H9 (cell line): ENCODE data around the gene DDX39A. TPM values are rescaled to one million over a fixed set of nuclear protein-coding genes. Genes with fewer than 3 reads are reported as not detected.

Experiments
- DNase-seq: peaks from one replicate; pipeline ENCODE4 v3.0.0-alpha.2; 2017
- H2AFZ ChIP-seq: one replicate; pipeline ENCODE4 v1.6.1; 2013; ENCODE audit warnings: mild to moderate bottlenecking, low read length, control low read depth, moderate library complexity
- H2AK5ac ChIP-seq: 2 replicates; pipeline ENCODE4 v1.6.1; 2013; ENCODE audit warnings: low read length, control low read depth, mixed read lengths; ENCODE audit not compliant: insufficient read length
- H2BK120ac ChIP-seq: one replicate; pipeline ENCODE4 v1.6.1; 2013; ENCODE audit warnings: low read depth, mild to moderate bottlenecking, low read length, control low read depth, inconsistent platforms; ENCODE audit not compliant: poor library complexity, severe bottlenecking
- H2BK12ac ChIP-seq: 2 replicates; pipeline ENCODE4 v1.6.1; 2013; ENCODE audit warnings: low read length, control low read depth, mixed read lengths, low read depth; ENCODE audit not compliant: insufficient read length
- H2BK15ac ChIP-seq: 2 replicates; pipeline ENCODE4 v1.6.1; 2013; ENCODE audit warnings: low read depth, low read length, control low read depth
- H2BK20ac ChIP-seq: one replicate; pipeline ENCODE4 v1.6.1; 2013; ENCODE audit warnings: low read depth, mild to moderate bottlenecking, low read length, control low read depth, inconsistent platforms; ENCODE audit not compliant: poor library complexity, severe bottlenecking
- H2BK5ac ChIP-seq: 2 replicates; pipeline ENCODE4 v1.6.1; 2013; ENCODE audit warnings: low read length, control low read depth, mixed read lengths; ENCODE audit not compliant: insufficient read length
- H3K14ac ChIP-seq: 2 replicates; pipeline ENCODE4 v1.6.1; 2013; ENCODE audit warnings: low read length, control low read depth; ENCODE audit not compliant: insufficient read depth
- H3K18ac ChIP-seq: 2 replicates; pipeline ENCODE4 v1.6.1; 2013; ENCODE audit warnings: low read depth, mild to moderate bottlenecking, mixed read lengths, low read length, control low read depth; ENCODE audit not compliant: insufficient read length
- H3K23ac ChIP-seq: 2 replicates; pipeline ENCODE4 v1.6.1; 2013; ENCODE audit warnings: low read length, control low read depth, mixed read lengths, low read depth; ENCODE audit not compliant: insufficient read length
- H3K23me2 ChIP-seq: 2 replicates; pipeline ENCODE4 v1.6.1; 2013; ENCODE audit warnings: low read depth, mild to moderate bottlenecking, mixed read lengths, low read length, control low read depth; ENCODE audit not compliant: insufficient read length, poor library complexity, severe bottlenecking
- H3K27ac ChIP-seq: 2 replicates; pipeline ENCODE4 v1.5.1; 2013; ENCODE audit warnings: low read length, control low read depth, mixed read lengths, low read depth; ENCODE audit not compliant: insufficient read length
- H3K27me3 ChIP-seq: 2 replicates; pipeline ENCODE4 v1.6.1; 2013; ENCODE audit warnings: low read length, control low read depth, inconsistent platforms; ENCODE audit not compliant: insufficient read depth
- H3K4ac ChIP-seq: 2 replicates; pipeline ENCODE4 v1.6.1; 2013; ENCODE audit warnings: low read depth, mild to moderate bottlenecking, control low read depth, inconsistent platforms, low read length, moderate library complexity
- H3K4me1 ChIP-seq: 2 replicates; pipeline ENCODE4 v1.6.1; 2013; ENCODE audit warnings: low read length, control low read depth, inconsistent platforms; ENCODE audit not compliant: insufficient read depth
- H3K4me2 ChIP-seq: 2 replicates; pipeline ENCODE4 v1.6.1; 2013; ENCODE audit warnings: low read length, control low read depth, mixed read lengths; ENCODE audit not compliant: insufficient read length, insufficient read depth
- H3K56ac ChIP-seq: 2 replicates; pipeline ENCODE4 v1.6.1; 2013; ENCODE audit warnings: low read depth, mild to moderate bottlenecking, mixed read lengths, low read length, control low read depth; ENCODE audit not compliant: insufficient read length
- H3K79me1 ChIP-seq: 2 replicates; pipeline ENCODE4 v1.6.1; 2013; ENCODE audit warnings: low read depth, mild to moderate bottlenecking, moderate library complexity, low read length, control low read depth, inconsistent platforms; ENCODE audit not compliant: insufficient read depth, poor library complexity, severe bottlenecking
- H3K79me2 ChIP-seq: 2 replicates; pipeline ENCODE4 v1.6.1; 2013; ENCODE audit warnings: low read length, control low read depth, inconsistent platforms; ENCODE audit not compliant: insufficient read depth
- H3K9ac ChIP-seq: 2 replicates; pipeline ENCODE4 v1.6.1; 2013; ENCODE audit warnings: low read length, control low read depth, mixed read lengths; ENCODE audit not compliant: insufficient read length; ENCODE audit errors: extremely low read depth
- H3K9me3 ChIP-seq: one replicate; pipeline ENCODE4 v1.6.1; 2013; ENCODE audit warnings: low read depth, low read length, inconsistent platforms; ENCODE audit not compliant: control insufficient read depth
- H3T11ph ChIP-seq: one replicate; pipeline ENCODE4 v1.6.1; 2013; ENCODE audit warnings: mild to moderate bottlenecking, low read length, control low read depth, inconsistent platforms
- H4K20me1 ChIP-seq: one replicate; pipeline ENCODE4 v1.6.1; 2013; ENCODE audit not compliant: control insufficient read depth, insufficient read length, insufficient read depth
- H4K5ac ChIP-seq: 2 replicates; pipeline ENCODE4 v1.6.1; 2013; ENCODE audit warnings: low read depth, mild to moderate bottlenecking, mixed read lengths, low read length, control low read depth; ENCODE audit not compliant: insufficient read length
- H4K8ac ChIP-seq: replicated peaks from 2 replicates; pipeline ENCODE4 v1.6.1; 2013; ENCODE audit warnings: low read length, control low read depth, mixed read lengths, low read depth; ENCODE audit not compliant: insufficient read length
- H4K91ac ChIP-seq: 2 replicates; pipeline ENCODE4 v1.6.1; 2013; ENCODE audit warnings: low read depth, mild to moderate bottlenecking, moderate library complexity, mixed read lengths, low read length, control low read depth; ENCODE audit not compliant: insufficient read length
- H3K27ac Mint-ChIP-seq, 3 experiments: 2 replicates in 2 of 3; 3 replicates in 1 of 3; pipeline ENCODE4 v1.8.0; 2020 to 2021; ENCODE audit warnings: mixed read lengths in 3 of 3, mild to moderate bottlenecking in 1 of 3, moderate library complexity in 1 of 3
- H3K27me3 Mint-ChIP-seq: 2 replicates; pipeline ENCODE4 v1.8.0; 2021; ENCODE audit warnings: low read depth, mild to moderate bottlenecking, moderate library complexity, mixed read lengths
- H3K36me3 Mint-ChIP-seq, 3 experiments: 2 replicates in 2 of 3; 3 replicates in 1 of 3; pipeline ENCODE4 v1.8.0; 2020 to 2021; ENCODE audit warnings: low read depth in 3 of 3, mixed read lengths in 3 of 3; ENCODE audit not compliant: insufficient read depth in 1 of 3
- H3K4me1 Mint-ChIP-seq, 2 experiments: 2 replicates each; pipeline ENCODE4 v1.8.0; 2020; ENCODE audit warnings: mixed read lengths in 2 of 2
- H3K4me3 Mint-ChIP-seq, 2 experiments: 2 replicates in 1 of 2; 3 replicates in 1 of 2; pipeline ENCODE4 v1.8.0; 2020 to 2021; ENCODE audit warnings: mild to moderate bottlenecking in 2 of 2, mixed read lengths in 2 of 2, moderate library complexity in 1 of 2
- H3K9me3 Mint-ChIP-seq, 2 experiments: 2 replicates in 1 of 2; 3 replicates in 1 of 2; pipeline ENCODE4 v1.8.0; 2020; ENCODE audit warnings: mild to moderate bottlenecking in 2 of 2, mixed read lengths in 2 of 2, moderate library complexity in 1 of 2
- WGBS: extraction: QIAGEN DNeasy Blood & Tissue Kit; methylation state at CpG from one replicate; pipeline ENCODE4 v1.1.7; 2013; ENCODE audit warnings: missing lambda C conversion rate, low lambda C conversion rate, mixed read lengths; ENCODE audit not compliant: insufficient read length; ENCODE audit errors: extremely low coverage; 5-methylcytosine and 5-hydroxymethylcytosine counted together
- total RNA-seq: library from RNA; stranded (reverse); gene quantifications from 2 replicates; pipeline ENCODE4 v1.2.1, GENCODE V29; 2021
- TF ChIP-seq, protein P1 (sequence below): fragments of 200-600 bp; sonication (generic); conservative IDR thresholded peaks from 3 replicates; pipeline ENCODE4 v1.8.0; 2021; ENCODE audit warnings: antibody characterized with exemption, mild to moderate bottlenecking

DDX39A gene
- total RNA-seq, 1 experiment from 2014 or later: 137 TPM

DNA sequence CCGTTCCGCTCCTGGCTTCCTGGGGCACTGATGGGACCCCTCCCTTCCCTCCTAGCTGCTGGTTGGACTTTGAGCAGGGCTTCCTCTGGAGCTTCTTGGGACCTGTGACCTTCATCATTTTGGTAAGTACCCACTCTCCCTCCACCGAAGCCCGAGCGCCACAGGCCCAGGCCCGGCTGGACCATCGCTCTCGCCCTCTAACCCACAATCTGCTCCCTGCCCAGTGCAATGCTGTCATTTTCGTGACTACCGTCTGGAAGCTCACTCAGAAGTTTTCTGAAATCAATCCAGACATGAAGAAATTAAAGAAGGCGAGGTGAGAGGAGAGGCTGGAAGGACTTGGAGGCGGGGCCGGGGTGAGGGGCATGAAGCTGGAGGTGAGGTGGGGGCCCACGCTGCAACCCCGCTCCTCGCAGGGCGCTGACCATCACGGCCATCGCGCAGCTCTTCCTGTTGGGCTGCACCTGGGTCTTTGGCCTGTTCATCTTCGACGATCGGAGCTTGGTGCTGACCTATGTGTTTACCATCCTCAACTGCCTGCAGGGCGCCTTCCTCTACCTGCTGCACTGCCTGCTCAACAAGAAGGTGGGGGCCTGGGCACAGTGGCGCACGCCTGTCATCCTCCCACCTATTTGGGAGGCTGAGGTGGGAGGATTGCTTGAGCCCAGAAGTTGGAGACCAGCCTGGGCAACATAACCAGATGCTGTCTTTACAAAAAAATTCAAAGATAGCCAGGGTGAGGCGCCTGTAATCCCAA is 12.3 kb downstream of the DDX39A start:
- H3K79me1 ChIP-seq: peaks cover 3% of the 10 kb centered on the region
- TF ChIP-seq, protein P1, sequence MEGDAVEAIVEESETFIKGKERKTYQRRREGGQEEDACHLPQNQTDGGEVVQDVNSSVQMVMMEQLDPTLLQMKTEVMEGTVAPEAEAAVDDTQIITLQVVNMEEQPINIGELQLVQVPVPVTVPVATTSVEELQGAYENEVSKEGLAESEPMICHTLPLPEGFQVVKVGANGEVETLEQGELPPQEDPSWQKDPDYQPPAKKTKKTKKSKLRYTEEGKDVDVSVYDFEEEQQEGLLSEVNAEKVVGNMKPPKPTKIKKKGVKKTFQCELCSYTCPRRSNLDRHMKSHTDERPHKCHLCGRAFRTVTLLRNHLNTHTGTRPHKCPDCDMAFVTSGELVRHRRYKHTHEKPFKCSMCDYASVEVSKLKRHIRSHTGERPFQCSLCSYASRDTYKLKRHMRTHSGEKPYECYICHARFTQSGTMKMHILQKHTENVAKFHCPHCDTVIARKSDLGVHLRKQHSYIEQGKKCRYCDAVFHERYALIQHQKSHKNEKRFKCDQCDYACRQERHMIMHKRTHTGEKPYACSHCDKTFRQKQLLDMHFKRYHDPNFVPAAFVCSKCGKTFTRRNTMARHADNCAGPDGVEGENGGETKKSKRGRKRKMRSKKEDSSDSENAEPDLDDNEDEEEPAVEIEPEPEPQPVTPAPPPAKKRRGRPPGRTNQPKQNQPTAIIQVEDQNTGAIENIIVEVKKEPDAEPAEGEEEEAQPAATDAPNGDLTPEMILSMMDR: no peak

More for the DNA sequence above, 12.3 kb downstream of the DDX39A start:
- no peak overlapping the region for H3K14ac ChIP-seq
- H3K4ac ChIP-seq: no peak overlapping the region
- no peak overlapping the region for H3K23ac ChIP-seq
- H2BK15ac ChIP-seq: no peak overlapping the region
- H3K79me2 ChIP-seq: no peaks in the 10 kb centered on the region; the same call in 1 of the 2 replicates
- no peak for DNase-seq
- no peak overlapping the region for H3K18ac ChIP-seq
- no peaks in the 10 kb centered on the region for H3K9me3 ChIP-seq
- no peak overlapping the region for H2BK5ac ChIP-seq
- no peak overlapping the region for H3K27ac ChIP-seq
- no peak overlapping the region for H4K5ac ChIP-seq
- H3K23me2 ChIP-seq: no peaks in the 10 kb centered on the region
- no peak overlapping the region for H2AK5ac ChIP-seq
- WGBS: no CpG with 5 or more reads among the region's 27 CpGs
- H4K8ac ChIP-seq: no peak overlapping the region
- H2BK12ac ChIP-seq: no peak overlapping the region
- H3K4me3 Mint-ChIP-seq: peak overlapping the region in 1 of 2 experiments; percentile 47; a peak in 4 of 5 replicates
- peaks cover 12 to 16% of the 10 kb centered on the region in 2 experiments for H3K4me1 Mint-ChIP-seq
- no peak overlapping the region for H2AFZ ChIP-seq
- H2BK120ac ChIP-seq: no peak overlapping the region
- H2BK20ac ChIP-seq: no peak overlapping the region
- H3K4me1 ChIP-seq: no peaks in the 10 kb centered on the region
- H4K91ac ChIP-seq: no peak overlapping the region
- no peaks in the 10 kb centered on the region for H4K20me1 ChIP-seq
- H3K27me3 Mint-ChIP-seq: peaks cover 1% of the 10 kb centered on the region; the same call in 1 of the 2 replicates
- H3K9ac ChIP-seq: no peak overlapping the region
- no peak overlapping the region for H3T11ph ChIP-seq
- no peaks in the 10 kb centered on the region; a peak in 1 of 5 replicates for H3K9me3 Mint-ChIP-seq
- H3K4me2 ChIP-seq: no peak overlapping the region
- peaks cover 31 to 50% (median 44%) of the 10 kb centered on the region in 3 experiments for H3K36me3 Mint-ChIP-seq
- H3K27ac Mint-ChIP-seq: peak overlapping the region; percentile 27 to 54 (median 53); a peak in 5 of 7 replicates
- H3K56ac ChIP-seq: no peak overlapping the region
- H3K27me3 ChIP-seq: no peaks in the 10 kb centered on the region
